Right cardiac atrium (tissue), 5 donors: Measurements from ENCODE around the gene FCHO1. TPM values are rescaled to one million over a fixed set of nuclear protein-coding genes. Genes with fewer than 3 reads are reported as not detected.

Experiments
- ATAC-seq, 2 donors: fragments of 200-7000 bp; cut with Tn5 transposase; one replicate each; pipeline versions ENCODE4 v1.8.0 to v1.9.1; 2020; ENCODE audit warnings: moderate library complexity in 2 of 2, mild to moderate bottlenecking in 1 of 2
- DNase-seq, 3 donors: peaks; one replicate each; pipeline ENCODE4 v3.0.0-alpha.2; 2020
- H3K27ac ChIP-seq: one replicate; pipeline ENCODE4 v1.5.1; 2013; ENCODE audit warnings: mild to moderate bottlenecking, low read length, control low read depth, moderate library complexity
- H3K27me3 ChIP-seq: one replicate; pipeline ENCODE4 v1.6.1; 2013; ENCODE audit not compliant: control insufficient read depth, insufficient read depth
- H3K4me1 ChIP-seq: one replicate; pipeline ENCODE4 v1.6.1; 2013; ENCODE audit warnings: low read length; ENCODE audit not compliant: control insufficient read depth, insufficient read depth
- H3K4me3 ChIP-seq: one replicate; pipeline ENCODE4 v1.5.1; 2013; ENCODE audit warnings: low read length, control low read depth
- H3K9me3 ChIP-seq: one replicate; pipeline ENCODE4 v1.6.1; 2013; ENCODE audit warnings: low read length; ENCODE audit not compliant: control insufficient read depth
- WGBS: extraction: QIAGEN DNeasy Blood & Tissue Kit; methylation state at CpG from one replicate; pipeline ENCODE4 v1.1.7; 2013; 5-methylcytosine and 5-hydroxymethylcytosine counted together
- intact Hi-C, 4 donors: fragments of 100-400 bp; cut with DNase I; formaldehyde crosslinking; loops; one replicate each; pipeline versions ENCODE4 v1.11.0 to v1.14.0; 2022 to 2023
- polyA plus RNA-seq: library from polyadenylated mRNA; stranded (reverse); fragments of 200-250 nt; gene quantifications from one replicate; pipeline ENCODE4 v1.2.3, GENCODE V29; 2013
- total RNA-seq, 4 donors: library from RNA; stranded (reverse); fragmentation: NEBNext Ultra II Directional; extraction: Animal tissue kit (Norgen Biotek cat#: 25700); gene quantifications; one replicate each; pipeline ENCODE4 v1.2.1, GENCODE V29; 2021
- donor health status: healthy with polysubstance abuse.
- donor health status: DM: no; HTN: yes; CAD: no.
- donor health status: DM: no; HTN: no; CAD: no.
- donor health status: DM: no; HTN: yes; CAD: no; lungs with severe emphysema.
- donor health status: DM: yes; HTN: yes; CAD: no.

Gene FCHO1
- total and polyA plus RNA-seq, 5 donors = 0.57 to 1.6 (median 1.3) TPM

DNA sequence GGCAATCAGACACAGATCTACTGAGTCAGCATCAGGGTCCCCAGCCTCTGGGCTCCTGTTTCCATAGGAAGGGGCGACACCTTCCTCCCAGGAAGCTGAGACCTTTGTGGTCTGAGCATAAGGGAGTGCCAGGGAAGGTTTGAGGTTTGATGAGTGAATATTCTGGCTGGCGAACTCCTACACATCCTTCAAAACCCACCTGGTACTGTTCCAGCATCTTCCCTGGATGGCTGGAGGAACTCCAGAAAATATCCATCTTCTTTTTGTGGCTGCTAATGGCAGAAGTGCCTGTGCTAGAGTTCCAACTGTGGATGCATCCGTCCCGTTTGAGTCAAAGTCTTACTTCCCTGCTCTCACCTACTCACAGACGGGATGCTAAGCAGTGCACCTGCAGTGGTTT lies 60.8 kb downstream of the FCHO1 start:
- Histone ChIP-seq H3K4me1 (no peaks in the 10 kb centered on the region), H3K4me3 (no peak overlapping the region), H3K9me3 (no peaks in the 10 kb centered on the region), H3K27me3 (no peaks in the 10 kb centered on the region), H3K27ac (no peak overlapping the region)
- 76% methylated on average over 5 of the region's 5 CpGs for WGBS
- DNase-seq = no peak
- intact Hi-C loops = no loop called here
- ATAC-seq = no peak

DNA sequence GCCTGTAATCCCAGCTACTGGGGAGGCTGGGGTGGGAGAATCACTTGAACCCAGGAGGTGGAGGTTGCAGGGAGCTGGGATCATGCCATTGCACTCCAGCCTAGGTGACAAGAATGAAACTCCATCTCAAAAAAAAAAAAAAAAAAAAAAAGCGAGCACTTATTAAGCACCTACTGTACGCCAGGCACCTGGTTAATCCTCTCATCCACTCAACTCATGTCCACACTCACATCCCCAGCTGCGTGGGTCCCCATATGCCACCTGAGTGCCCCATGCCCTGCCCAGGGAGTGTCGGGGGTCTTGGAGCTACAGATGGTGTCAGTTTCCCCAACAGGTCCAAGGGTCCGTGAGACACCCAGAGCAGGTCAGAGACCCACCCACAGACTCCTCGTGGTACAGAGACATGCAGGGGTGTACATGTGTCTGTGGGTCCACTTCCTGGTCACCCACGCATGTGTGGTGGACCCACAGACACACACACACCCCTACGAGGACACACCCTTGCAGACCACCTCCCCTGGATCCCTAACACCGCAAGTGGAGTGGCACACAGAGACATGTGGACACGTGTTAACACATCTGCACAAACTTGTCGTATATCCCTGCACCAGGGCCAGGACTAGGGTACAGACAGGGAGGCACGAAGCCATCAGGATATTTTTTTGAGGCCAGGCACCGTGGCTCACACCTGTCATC lies 66.5 kb downstream of the FCHO1 start:
- DNase-seq = no peak
- Histone ChIP-seq H3K4me3 (no peak overlapping the region), H3K27ac (no peak overlapping the region), H3K9me3 (no peaks in the 10 kb centered on the region), H3K27me3 (no peaks in the 10 kb centered on the region), H3K4me1 (no peaks in the 10 kb centered on the region)
- ATAC-seq = no peak
- 79% methylated on average over 13 of the region's 13 CpGs for WGBS
- intact Hi-C loops = no loop called here

DNA sequence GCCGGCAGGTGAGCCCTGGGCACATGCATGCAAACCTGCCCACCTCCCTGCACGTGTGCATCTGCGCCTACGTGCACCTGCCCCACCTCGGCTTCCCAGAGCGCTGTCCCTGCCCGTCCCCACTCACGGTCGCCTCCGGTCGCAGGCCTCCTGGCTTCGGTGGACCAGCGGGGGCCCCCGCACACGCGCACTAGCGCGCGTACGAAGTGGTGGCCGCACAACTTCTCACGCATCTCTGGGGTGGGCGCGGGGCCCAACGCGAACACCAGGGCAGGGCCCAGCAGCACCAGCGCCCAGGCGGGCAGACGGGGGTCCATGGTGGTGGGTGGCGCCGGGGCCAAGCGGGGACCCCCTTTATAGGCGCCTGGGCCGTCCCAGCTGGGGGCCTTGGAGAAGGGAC lies 69.9 kb downstream of the FCHO1 start, which contains the start of gene INSL3:
Gene INSL3, minus strand, starts transcription at position 330 of the 400 bp plus-strand sequence. Its CDS starts 13 bp downstream, at position 317.
- Histone ChIP-seq H3K4me1 (no peaks in the 10 kb centered on the region), H3K9me3 (no peaks in the 10 kb centered on the region), H3K27me3 (no peaks in the 10 kb centered on the region), H3K27ac (no peak within 1 kb of the TSS), H3K4me3 (no peak within 1 kb of the TSS)
- 64% methylated on average over 34 of the region's 34 CpGs for WGBS
- intact Hi-C loops = no loop called here
- ATAC-seq (no peak), DNase-seq (no peak)

DNA sequence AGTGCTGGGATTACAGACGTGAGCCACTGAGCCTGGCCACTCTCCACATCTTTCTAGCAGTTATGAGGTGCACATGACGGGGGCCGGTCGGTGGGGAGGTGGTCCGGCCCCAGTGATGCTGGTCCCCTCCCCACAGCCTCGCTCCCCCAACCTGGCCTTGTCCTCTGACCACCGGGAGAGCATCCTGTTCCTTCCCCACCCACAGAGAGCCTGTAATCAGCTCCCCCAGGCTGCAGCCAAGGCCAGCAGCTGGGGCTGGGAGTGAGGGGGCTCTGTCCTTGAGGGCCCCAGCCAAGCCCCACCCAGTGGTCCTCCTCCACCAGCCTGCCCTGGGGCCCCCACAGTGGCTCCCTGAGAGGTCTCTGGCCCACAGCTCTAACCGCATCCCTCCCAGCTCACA lies 73.1 kb downstream of the FCHO1 start:
- Histone ChIP-seq H3K9me3 (no peaks in the 10 kb centered on the region), H3K4me1 (no peaks in the 10 kb centered on the region), H3K27ac (no peak overlapping the region), H3K4me3 (no peak overlapping the region), H3K27me3 (no peaks in the 10 kb centered on the region)
- intact Hi-C loops = no loop called here
- DNase-seq (no peak), ATAC-seq (peak; percentile 29 to 50)
- WGBS = 60% methylated on average over 8 of the region's 8 CpGs

DNA sequence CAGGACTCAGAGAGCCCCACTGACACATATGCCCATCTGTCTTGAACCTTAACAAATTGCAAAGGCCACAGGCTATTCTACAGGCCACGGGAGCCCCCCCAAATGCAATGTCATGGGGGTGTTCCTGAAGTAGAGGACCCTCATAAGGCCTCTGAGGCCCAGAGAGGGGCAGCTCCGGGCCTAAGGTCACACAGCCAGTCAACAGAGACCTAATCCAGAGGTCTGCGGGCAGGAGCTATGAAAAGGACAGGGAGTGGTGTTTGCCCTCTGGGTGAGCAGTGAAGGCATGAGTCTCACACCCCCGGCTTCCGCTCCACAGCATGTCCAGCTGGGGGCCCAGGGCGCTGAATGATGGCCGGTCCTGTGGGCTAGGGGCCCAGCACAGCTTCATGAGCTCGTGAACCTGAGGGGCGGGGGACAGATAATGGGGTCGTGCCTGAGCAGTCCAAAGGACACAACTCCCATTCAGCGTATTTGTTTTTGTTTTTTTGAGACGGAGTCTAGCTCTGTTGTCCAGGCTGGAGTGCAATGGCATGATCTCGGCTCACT lies 75.3 kb downstream of the FCHO1 start:
- WGBS = 84% methylated on average over 13 of the region's 13 CpGs
- intact Hi-C loops = no loop called here
- Histone ChIP-seq H3K9me3 (no peaks in the 10 kb centered on the region), H3K4me3 (no peak overlapping the region), H3K4me1 (no peaks in the 10 kb centered on the region), H3K27ac (no peak overlapping the region), H3K27me3 (no peaks in the 10 kb centered on the region)
- ATAC-seq (no peak), DNase-seq (no peak)

DNA sequence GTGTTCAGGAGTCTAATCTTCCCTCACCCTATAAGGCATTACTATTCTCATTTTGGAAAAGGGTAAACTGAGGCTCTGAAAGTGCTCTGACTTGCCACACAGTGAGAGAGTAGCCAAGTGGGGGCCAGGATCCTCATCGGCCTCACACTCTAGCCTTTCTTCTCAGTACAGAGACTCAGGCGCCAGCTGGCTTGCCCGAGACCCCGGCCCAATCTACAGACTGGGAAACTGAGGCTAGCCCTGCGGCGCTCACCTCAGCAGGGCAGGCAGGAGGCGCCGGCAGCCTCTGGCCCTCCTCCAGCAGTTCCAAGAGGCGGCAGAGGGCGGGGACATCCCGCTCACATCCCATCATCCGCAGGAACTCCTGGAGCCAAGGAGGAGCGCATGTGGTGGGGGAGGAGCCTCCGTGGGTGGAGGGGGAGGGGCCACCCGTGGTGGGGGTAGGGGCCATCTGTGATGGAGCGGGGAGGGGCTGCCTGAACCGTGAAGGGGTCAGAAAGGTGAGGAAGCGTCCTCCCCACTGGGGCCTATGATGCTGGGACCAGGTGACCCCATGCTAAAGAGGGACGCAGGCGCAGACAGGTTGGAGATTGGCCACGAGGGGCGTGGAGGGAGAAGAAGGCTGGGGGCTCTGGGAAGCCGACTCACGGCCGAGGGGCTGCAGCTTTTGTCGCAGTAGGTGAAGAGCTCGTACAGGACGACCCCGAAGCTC lies 78.7 kb downstream of the FCHO1 start:
- no peak overlapping the region for H3K27ac ChIP-seq
- no peak overlapping the region for H3K4me3 ChIP-seq
- ATAC-seq = peak; percentile 32 to 69
- intact Hi-C loops = no loop called here
- H3K27me3 ChIP-seq = no peaks in the 10 kb centered on the region
- WGBS = 25% methylated on average over 29 of the region's 29 CpGs
- DNase-seq = peak; percentile 53 to 75 (median 69)
- no peaks in the 10 kb centered on the region for H3K4me1 ChIP-seq
- no peaks in the 10 kb centered on the region for H3K9me3 ChIP-seq

DNA sequence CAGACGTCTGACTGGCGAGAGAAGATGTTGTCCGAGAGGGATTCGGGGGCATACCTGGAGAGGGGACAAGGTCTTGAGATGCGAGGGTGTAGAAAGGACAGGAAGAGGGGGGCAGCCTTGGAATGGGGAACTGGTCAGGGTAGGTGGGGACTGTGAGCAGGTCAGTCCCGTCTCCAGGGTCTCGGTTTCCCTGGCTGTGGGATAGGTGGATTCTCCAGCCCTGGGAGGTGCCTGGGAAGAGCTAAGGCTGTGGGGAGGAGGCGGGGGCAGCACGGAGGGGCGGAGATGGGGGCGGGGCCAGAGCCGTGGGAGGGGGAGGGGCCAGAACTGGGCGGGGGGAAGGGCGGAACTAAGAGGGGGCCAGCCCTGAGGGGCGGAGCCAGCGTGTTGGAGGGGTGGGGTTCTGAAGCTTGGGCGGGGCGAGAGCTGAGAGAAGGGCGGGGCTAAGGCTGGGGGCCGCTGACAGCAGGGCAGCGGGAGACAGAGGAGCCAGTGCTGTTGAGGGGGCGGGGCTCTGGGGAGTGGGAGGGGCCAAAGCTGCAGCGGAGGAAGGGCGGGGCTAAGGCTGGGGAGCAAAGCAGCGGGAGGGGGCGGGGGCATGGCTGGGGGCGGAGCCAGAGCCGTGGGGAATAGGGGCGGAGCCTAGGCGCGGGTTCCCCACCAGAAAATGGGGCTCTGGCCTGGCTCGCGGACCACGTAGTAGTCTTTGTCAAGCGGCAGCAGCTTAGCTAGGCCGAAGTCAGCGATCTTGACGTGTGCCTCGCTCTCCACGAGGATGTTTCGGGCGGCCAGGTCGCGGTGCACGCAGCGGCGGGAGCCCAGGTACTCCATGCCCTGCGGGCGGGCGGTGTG lies 79.5 kb downstream of the FCHO1 start:
- Histone ChIP-seq H3K9me3 (no peaks in the 10 kb centered on the region), H3K4me3 (no peak overlapping the region), H3K4me1 (no peaks in the 10 kb centered on the region), H3K27ac (no peak overlapping the region), H3K27me3 (no peaks in the 10 kb centered on the region)
- DNase-seq = peak; percentile 78 to 87 (median 87)
- intact Hi-C loops = no loop called here
- 32% methylated on average over 50 of the region's 50 CpGs for WGBS
- ATAC-seq = peak; percentile 63 to 93

DNA sequence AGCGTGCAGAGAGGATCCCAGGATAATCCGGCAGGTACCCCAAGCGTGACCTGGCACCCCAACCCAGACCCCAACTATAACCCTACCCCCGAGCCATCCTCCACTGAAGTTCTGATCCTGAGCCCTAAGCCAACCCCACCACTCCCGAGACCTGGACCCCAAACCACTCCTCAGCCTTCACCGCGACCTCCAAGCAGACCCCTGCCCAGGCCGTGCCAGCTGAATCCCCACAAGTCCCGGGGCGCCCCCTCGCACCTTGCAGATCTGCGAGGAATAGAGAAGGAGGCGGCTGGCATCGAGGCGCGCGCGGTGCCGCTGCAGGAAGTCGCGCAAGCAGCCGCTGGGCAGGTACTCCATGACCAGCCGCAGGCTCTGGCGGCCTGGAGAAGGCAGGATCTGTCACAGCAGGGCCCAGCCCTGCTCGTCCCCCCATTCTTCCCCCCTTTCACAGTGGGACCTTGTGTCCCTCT lies 80.2 kb downstream of the FCHO1 start:
- intact Hi-C loops = no loop called here
- no peaks in the 10 kb centered on the region for H3K27me3 ChIP-seq
- no peaks in the 10 kb centered on the region for H3K4me1 ChIP-seq
- no peaks in the 10 kb centered on the region for H3K9me3 ChIP-seq
- no peak overlapping the region for H3K4me3 ChIP-seq
- WGBS = 51% methylated on average over 25 of the region's 25 CpGs
- H3K27ac ChIP-seq = no peak overlapping the region
- ATAC-seq = no peak
- DNase-seq = no peak

DNA sequence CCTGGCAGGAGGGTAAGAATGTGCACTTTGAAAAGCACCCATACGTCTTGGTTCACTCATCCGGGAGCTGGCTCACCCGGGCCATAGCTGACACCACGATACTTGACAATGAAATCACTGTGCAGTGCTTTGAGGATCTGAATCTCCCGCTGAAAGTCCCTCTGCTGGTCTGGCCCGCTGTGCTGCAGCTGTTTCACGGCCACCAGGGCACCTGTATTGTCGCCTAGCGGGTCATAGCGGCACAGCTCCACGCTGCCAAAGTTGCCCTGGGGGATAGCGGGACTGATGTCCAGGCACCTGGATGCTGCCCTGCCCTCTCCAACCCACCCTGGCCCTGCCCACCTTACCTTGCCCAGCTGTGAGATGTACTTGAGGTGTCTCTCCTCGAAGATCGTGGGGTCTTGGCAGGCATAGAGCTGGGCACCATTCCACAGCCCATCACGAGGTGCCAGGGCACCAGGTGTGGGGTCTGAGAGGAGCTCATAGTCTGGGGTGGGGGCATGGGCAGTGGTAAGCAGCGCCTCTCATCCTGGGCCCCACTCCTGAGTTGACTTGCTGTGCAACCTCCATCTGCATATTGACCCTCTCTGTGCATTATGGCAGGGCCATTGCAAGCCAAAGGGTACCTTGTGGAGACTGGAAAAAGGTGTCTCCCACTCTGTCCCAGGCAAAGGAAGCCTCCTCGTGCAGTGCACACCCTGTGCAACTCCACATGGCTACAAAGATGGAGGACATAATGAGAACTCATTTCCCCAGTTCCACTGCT lies 81.3 kb downstream of the FCHO1 start:
- Histone ChIP-seq H3K4me1 (no peaks in the 10 kb centered on the region), H3K4me3 (no peak overlapping the region), H3K27me3 (no peaks in the 10 kb centered on the region), H3K9me3 (no peaks in the 10 kb centered on the region), H3K27ac (no peak overlapping the region)
- 89% methylated on average over 17 of the region's 17 CpGs for WGBS
- no peak for DNase-seq
- intact Hi-C loops = no loop called here
- ATAC-seq = no peak
